Stimulated activated naive CD8-positive, alpha-beta T cell treated with anti-CD3 and anti-CD28 coated beads, Interleukin-15, Interleukin-2, amounts not matched to agents 100 U/mL and 50 U/mL, for 24 hours (primary cell): Measurements from ENCODE around the gene GLIS2.
A peak's percentile ranks its signal among the peaks of the same experiment; 100 is the strongest.

Experiments used
- ATAC-seq: fragments of 150-1000 bp; cut with Tn5 transposase; one replicate; pipeline ENCODE4 v1.10.0; 2021
- DNase-seq: peaks from one replicate; pipeline ENCODE4 v3.0.0; 2021

Gene GLIS2

DNA sequence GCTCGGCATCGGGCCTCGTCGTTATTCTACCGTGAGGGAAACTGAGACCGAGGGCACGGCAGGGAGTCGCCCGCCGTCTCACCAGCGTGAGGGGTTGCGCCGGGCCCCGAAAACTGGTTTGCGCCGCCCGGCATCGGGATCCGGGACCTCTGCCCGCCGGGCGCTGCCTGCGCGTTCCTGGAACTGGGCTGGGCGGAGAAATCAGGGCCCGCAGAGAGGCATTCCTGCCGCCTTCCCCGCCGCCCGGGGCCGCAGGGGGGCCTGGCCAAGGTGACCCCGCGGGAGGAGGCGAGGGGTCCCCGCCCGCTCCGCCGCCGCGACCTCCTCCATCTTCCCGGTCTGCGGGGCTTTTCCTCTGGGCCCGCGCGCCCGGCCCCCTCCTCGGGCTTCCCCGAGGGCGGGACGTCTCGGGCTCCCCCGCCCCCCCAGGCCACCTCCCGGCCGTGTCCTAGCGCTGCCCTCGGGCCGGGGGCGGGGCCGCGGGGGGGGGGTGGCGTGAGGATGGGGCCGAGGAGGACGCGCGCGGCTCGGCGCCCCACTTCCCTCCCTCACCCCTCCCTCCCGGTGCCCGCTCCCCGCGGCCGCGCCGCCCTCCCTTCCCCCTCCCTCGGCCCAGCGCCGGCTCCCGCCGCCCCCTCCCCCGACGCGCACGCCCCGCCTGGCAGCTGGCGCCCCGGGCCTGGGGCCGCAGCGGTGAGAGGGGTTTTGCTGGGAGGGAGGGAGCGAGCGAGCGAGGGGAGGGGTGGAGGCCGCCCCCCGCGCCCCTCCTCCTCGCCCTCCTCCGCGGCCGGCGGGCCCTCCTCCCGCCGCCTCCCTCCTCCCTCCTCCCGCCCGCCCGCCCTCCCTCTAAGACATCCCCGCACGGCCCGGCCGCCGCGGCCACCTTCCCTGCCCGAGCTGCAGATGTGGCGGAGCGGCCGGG is at the start of gene GLIS2:
Gene GLIS2, plus strand, starts transcription at position 882 of the 922 bp plus-strand sequence. CDS start 16,214 bp downstream, outside the sequence.
- DNase-seq, result no peak

GRCh38 chr16:4266372-4266771 is 49.5 kb upstream of the GLIS2 start:
- ATAC-seq (no peak), DNase-seq (no peak)

More for the DNA sequence above, at the start of gene GLIS2:
- no peak for ATAC-seq

DNA sequence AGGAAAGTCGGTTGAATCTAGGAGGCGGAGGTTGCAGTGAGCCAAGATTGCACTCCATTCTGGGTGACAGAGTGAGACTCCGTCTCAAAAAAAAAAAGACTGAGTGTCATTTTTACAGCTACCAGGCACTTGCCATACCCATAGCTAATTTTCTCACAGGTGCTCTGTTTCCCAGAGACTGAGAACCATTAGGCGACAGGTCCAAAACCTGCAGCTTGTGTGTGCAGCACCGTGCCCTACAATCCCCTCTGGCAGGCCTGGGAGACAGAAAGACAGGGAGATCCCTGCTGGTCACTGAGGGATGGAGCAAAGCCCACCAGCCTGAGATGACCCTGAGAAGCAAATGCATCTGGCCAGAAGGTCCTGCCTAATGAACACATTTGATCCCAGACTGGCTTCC is 45.8 kb upstream of the GLIS2 start:
- no peak for ATAC-seq

DNA sequence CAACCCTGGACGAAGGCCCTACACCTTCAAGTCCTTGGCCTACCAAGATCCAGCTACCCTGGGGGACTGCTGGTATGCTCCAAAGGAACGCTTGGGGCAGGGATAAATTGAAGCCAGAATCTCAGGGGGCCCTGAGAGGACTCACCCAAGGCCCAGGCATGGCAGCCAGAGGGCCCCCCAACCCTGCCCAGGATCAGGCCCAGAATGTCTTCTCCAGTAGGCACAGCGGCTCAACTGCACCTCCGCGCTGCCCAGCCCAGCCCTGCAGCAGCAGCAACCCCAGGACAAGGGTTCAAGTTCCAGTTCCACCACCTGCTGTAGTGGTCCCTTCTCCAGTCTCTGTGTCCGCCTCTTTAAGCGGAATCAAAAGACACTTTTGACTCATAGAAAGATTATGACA is 45.3 kb upstream of the GLIS2 start:
- ATAC-seq, result no peak
- peak; percentile 13 for DNase-seq

More for the DNA sequence above, 45.8 kb upstream of the GLIS2 start:
- no peak for DNase-seq

DNA sequence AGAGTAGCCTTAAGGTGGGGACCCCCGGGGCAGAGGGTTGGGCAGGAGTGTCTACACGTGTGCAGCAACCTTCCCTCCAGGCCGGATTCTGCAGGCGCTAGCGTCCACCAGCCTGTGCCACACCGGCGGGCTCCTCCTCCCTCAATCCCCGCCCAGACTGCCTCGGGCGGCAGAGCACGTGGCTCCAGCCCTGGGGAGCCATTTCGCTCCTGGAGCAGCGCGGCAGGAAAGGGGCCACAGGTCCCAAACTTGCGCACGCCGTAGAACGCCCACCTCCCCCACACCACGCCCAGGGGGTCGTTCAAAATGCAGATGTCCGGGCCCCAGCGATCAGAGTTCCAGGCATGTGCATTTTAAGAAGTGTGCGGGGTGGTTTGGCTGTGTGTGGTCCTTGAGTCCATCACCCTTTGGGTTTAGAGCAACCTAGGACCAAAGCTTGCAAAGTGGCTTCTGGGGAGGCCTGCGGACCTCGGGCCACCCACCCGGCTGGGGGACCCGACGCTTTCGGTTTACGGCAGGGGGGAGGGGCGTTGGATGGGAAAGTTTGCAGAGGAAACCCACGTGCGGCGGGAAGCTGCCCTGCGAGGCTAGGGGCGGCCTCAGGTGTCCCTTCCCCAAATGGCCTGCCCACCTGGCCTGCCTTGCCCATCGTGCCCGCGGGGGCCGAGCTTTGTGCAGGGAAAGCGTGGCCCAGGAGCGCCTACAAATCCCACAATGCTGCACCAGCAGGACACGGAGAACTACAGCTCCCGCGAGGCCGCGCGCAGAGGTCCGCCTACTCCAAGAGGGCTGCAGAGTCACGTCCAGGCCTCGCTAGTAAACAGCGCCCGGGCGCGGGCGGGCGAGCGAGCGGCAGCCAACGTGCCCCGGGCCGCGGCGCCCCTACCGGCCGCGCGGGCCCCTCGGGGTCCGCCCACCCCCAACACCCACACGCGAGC is 44.4 kb upstream of the GLIS2 start:
- peak; percentile 89 for DNase-seq
- ATAC-seq, result peak; percentile 79

DNA sequence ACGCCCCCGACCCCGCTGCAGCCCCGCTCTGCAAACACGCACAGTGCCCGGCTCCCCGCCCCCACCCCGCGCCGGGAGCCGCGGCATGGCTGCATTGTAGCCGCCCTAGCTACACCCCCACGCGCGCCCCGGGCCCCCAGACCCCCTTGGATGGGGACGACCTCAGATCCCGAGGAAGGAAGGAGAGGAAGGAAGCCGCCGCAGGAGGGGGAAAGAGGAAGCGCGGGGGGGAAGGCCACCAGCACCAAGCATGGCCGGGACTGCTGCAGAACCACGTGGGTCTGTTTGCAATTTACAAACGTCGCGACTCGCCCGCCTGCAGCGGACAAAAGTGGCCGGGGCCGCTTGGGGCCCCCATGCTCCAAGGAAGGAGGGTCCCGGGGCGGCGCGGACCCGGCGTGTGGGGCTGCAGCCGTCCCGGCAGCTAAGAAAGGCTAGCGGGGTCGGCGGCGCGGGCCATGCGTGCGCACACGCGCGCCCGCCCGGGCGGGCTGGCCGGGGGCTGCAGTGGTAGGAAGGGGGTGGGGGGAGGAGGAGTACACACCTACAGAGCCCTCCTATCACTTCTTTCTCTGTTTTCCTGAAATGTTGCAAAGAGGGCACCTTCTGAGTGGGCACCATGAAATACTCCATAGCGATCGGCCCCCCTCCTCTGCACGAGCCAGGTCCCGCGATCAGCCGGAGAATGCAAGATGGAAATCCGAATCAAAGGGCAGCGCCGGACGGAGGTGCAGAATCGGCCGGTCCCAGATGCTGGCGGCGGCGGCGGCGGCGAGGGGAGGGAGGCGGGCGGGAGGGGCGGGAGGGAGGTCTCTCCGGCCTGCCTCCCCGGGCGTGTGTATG is 43.5 kb upstream of the GLIS2 start:
- DNase-seq, result no peak
- ATAC-seq, result peak; percentile 1

- DNase-seq (peak; percentile 72), ATAC-seq (peak; percentile 10)
These were observed 42.0 kb upstream of the GLIS2 start for GRCh38 chr16:4273858-4274311.

- ATAC-seq (no peak), DNase-seq (no peak)
These were observed 40.0 kb upstream of the GLIS2 start for GRCh38 chr16:4275861-4276260.

- no peak for DNase-seq
- ATAC-seq, result no peak
These were observed 37.8 kb upstream of the GLIS2 start for GRCh38 chr16:4277987-4278513.

GRCh38 chr16:4280625-4281024 is 35.2 kb upstream of the GLIS2 start:
- ATAC-seq, result no peak
- no peak for DNase-seq

GRCh38 chr16:4283441-4283840 is 32.4 kb upstream of the GLIS2 start:
- ATAC-seq (no peak), DNase-seq (no peak)

DNA sequence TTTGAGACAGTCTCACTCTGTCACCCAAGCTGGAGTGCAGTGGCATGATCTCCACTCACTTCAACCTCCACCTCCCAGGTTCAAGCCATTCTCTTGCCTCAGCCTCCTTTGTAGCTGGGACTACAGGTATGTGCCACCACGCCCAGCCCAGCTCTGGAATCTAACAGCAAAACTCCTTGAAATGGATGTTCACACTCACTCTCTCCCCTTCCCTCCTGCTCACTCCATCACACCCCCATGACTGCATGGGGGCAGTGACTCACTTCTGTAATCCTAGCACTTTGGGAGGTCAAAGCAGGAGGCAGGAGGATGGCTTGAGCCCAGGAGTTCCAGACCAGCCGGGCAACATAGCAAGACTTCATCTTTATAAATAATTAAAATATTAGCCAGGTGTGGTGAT is 31.9 kb upstream of the GLIS2 start:
- no peak for DNase-seq
- no peak for ATAC-seq

GRCh38 chr16:4285167-4285566 is 30.7 kb upstream of the GLIS2 start:
- DNase-seq (no peak), ATAC-seq (no peak)

DNA sequence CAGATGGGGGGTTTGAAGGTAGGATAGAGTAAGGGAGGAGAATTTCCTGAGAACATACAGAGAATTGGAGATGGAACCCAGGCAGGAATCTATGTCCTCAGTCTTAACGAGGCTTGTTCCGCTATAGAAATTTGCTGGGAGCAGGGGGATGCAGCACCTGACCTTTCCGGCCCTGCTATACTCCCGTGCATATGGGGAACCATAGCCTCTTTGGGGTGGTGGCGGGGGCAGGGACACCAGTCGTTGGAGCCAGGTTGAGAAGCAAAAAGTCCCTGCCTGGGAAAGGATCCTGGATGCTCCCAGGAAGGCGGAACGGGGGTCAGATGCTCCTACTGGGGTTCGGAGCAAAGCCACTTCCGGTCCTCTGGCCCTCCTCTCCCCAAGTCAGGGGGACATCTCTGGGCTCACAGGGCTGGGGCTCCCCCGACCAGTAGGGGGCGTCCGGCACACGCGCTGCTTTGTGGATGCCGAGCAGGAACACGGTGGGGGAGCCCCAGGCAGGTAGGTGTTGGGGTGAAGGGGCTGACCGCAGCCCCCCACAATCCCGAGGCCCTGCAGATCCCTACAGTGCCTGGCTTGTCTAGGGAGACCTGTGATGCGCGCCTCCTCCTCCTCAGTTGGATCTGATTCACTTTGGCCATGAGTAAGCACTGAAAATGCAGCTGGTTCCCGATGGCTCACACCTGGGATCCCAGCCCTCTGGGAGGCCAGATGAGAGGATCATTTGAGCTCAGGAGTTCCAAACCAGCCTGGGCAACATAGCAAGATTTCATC is 27.5 kb upstream of the GLIS2 start:
- ATAC-seq (peak; percentile 92), DNase-seq (peak; percentile 89)

- DNase-seq, result no peak
- no peak for ATAC-seq
These were observed 25.5 kb upstream of the GLIS2 start for GRCh38 chr16:4290236-4290830.

DNA sequence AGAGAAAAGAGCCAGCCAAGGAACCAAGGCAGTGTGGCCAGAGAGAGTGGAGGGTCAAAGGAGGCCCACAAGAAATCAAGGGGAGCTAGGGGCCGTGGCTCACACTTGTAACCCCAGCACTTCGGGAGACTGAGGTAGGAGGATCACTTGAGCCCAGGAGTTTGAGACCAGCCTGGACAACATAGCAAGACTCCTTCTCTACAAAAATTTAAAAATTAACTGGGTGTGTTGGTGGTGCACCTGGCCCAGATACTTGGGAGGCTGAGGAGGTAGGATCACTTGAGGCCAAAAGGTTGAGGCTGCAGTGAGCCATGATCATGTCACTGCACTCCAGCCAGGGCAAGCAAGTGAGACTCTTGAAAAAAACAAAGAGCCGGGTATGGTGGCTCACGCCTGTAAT is 24.2 kb upstream of the GLIS2 start:
- DNase-seq (no peak), ATAC-seq (no peak)

- no peak for DNase-seq
- ATAC-seq, result no peak
These were observed 22.6 kb upstream of the GLIS2 start for GRCh38 chr16:4293181-4293716.

- ATAC-seq (no peak), DNase-seq (no peak)
These were observed 21.9 kb upstream of the GLIS2 start for GRCh38 chr16:4293822-4294457.

- no peak for DNase-seq
- ATAC-seq, result no peak
These were observed 20.3 kb upstream of the GLIS2 start for GRCh38 chr16:4295581-4295980.

DNA sequence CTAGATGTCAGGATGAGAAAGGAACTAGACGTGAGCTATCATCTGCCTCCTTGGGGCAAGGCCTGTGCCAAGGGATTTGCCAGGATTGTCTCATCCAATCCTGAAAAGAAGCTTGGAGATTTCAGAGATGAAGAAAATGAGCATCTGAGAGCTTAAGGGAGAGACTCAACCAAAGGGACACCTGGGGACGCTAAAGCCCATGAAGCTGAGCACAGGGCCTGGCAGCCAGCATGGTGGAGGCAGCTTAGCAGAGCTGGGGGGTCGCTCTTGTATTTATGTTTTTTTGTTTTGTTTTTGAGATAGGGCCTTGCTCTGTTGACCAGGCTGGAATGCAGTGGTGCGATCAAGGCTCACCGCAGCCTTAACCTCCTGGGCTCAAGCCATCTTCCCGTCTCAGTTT is 18.4 kb upstream of the GLIS2 start:
- DNase-seq (no peak), ATAC-seq (no peak)
